Femur (tissue), 1 donor: Measurements from ENCODE around the gene LHFPL6.

Experiments used
- DNase-seq: peaks from one replicate; pipeline ENCODE4 v3.0.0-alpha.2; 2017

Gene LHFPL6

DNA sequence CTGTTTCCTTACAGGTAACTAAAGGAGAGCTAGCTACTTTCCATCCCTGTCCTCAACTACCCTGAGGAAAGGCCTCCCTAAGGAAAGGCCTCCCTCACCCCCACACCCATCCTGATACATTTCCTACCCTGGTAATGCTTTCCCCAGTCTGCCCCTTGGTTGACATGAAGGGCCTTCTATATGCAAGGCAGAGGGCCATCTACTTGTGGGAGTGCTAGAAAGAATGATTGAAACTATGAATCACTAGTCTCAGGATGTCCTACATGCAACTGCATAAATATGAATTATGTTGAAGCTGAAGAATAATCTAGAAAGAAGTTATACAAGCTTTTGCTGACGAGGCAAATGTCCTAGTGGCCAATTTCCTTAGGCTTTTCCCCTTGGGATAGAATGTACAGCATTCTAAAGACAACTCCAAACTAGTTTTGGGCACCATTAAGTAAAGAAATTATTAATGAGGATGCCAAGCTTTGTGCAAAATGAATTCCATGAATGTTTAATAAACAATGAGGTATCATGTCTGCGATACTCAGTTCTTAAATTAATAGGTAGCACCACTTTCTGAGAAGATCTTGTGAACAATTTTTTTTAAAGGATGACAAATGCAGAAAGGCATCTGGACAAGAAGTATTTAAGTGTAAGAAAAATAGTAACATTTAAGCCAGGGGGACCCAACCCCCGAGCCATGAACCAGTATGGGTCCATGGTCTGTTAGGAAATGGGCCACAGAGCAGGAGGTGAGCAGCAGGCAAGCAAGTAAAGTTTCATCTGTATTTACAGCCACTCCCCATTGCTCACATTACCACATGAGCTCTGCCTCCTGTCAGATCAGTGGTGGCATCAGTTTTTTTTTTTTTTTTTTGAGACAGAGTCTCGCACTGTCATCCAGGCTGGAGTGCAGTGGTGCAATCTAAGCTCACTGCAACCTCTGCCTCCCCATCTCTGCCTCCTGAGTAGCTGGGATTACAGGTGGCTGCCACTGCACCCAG is 223.0 kb downstream of the LHFPL6 start:
- no peak for DNase-seq

- DNase-seq = no peak
These were observed 223.9 kb downstream of the LHFPL6 start for GRCh38 chr13:39379118-39379517.

- DNase-seq = no peak
These were observed 224.7 kb downstream of the LHFPL6 start for GRCh38 chr13:39378306-39378705.

- no peak for DNase-seq
These were observed 225.3 kb downstream of the LHFPL6 start for GRCh38 chr13:39377699-39378098.

DNA sequence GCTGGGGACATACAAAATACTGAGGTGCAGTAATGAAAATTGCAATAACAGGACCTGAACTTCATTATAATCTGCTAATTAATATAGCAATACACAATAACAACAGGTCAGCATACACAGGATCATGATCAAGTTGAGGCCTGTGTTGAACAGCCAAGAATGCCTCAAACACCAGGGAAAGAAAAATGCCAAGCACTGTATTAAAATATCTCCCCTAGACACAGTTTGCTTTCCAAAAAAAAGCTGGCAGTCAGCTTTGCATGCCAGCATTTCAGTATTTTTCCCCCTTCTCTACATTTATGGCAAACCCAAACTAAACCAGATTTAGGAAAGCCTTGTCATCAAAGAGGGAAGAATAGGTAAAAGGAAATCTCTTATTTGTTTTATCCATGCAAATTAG is 226.9 kb downstream of the LHFPL6 start:
- DNase-seq = no peak

DNA sequence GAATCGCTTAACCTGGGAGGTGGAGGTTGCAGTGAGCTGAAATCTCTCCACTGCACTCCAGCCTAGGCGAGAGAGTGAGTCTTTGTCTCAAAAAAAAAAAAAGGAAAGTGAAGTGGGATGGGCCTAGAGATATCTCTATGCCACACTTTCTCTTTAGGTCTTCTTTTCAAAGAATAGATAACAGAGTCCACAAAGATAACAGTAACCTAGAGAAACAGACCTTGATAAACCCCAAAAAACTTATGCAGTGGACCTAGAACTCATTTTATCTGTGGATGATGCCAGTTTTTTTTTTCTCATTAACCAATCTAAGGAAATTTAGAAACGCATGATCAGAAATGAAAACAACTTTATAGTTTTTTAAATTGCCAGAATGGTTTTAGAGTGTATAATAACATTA is 227.4 kb downstream of the LHFPL6 start:
- DNase-seq = no peak

DNA sequence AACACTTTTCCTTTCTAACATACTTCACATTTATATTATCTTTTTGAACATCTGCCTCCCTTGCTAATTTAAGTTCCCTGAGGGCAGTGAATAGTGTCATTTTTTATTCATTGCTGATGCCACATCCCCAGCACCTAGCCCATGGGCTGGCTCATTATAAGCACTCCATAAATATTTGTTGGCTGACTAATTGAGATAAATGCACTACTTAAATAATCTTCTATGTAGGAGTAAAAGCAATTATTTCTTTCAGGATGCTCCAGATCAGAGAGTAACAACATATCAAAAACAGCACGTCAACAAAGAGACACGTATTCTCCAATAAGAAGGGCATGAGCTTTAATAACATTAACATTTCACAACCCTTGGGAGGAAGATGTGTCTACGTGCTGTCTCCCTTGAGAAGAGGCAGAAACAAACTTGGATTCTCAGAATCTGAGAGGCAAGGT is 228.2 kb downstream of the LHFPL6 start:
- DNase-seq = no peak

DNA sequence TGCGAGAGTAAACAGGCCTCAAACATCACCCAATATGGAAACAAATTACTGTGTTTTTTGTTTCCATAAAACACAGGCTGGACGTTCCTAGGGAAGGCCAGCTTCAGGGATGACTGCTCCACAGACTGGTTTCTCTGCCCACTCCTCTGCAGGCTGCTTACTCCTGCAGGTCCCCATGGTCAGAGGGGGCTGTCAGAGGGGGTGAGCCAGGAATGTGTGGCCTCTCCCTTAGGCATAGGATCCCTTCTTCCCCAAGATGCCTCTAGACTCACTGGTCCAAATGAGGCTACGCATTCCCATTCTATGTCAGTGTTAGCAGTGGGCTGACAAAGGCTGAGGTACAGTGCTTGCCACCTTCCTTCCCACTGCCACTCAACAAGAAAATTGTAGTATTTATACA is 229.8 kb downstream of the LHFPL6 start:
- no peak for DNase-seq

DNA sequence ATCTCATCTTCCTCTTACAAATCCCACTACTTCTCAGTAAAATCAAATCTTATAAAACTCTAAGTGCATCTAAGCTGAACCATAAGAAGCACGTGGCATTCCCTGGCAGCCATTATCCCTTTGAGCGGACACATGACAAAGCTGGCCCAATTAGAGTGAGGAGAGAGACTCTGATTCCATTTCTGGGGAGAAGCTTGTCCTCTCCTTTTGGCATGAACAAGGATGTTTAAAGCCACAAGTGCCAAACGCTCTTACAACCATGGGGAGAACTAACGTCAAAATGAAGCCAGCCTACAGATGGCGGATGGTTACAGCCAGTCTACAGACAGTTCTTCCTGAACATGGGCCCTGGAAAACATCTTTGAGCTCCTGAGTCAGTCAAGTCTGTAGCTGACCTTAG is 231.3 kb downstream of the LHFPL6 start:
- DNase-seq = no peak

GRCh38 chr13:39370554-39370953 is 232.4 kb downstream of the LHFPL6 start:
- no peak for DNase-seq

DNA sequence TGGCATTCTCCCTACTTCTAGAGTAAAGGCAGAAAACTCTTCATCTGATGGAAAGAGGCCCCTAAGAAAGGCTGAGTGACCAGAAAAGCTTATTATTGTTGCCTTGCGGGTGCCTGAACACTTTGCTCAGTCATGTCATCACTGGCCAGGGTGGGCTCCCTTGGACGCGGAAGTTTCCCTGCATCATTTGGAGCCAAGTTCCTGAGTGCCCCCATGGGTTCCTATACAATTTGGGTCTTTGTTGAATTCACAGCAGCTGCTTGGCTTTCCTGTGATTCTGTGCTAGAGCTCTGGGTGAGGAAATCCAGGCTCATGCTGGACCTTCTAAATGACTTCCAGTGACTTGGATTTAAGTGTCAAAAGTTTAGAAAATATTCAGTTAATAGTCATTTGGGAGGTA is 232.9 kb downstream of the LHFPL6 start:
- DNase-seq = no peak

GRCh38 chr13:39369161-39369890 is 233.7 kb downstream of the LHFPL6 start:
- no peak for DNase-seq

GRCh38 chr13:39365879-39366278 is 237.1 kb downstream of the LHFPL6 start:
- DNase-seq = no peak

- no peak for DNase-seq
These were observed 238.0 kb downstream of the LHFPL6 start for GRCh38 chr13:39364947-39365468.

DNA sequence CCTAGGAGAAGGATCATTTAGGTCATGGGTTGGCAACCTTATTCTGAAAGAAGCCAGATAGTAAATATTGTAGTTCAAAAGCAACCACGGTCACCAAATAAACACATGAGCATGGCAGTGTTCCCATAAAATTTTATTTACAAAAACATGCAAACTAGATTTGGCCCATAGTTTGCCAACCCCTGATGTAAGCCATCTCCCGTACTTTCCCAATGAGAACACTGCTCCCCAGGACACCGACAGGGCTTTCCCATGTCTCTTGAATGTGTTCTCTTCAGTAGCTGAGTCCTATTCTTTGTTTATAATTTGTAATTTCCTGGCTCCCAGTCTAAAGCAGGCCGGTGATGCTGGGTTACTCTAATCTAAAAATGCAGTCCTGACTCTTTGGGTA is 239.6 kb downstream of the LHFPL6 start:
- no peak for DNase-seq

- DNase-seq = no peak
These were observed 240.2 kb downstream of the LHFPL6 start for GRCh38 chr13:39362652-39363381.

- no peak for DNase-seq
These were observed 249.0 kb downstream of the LHFPL6 start for GRCh38 chr13:39353988-39354387.

DNA sequence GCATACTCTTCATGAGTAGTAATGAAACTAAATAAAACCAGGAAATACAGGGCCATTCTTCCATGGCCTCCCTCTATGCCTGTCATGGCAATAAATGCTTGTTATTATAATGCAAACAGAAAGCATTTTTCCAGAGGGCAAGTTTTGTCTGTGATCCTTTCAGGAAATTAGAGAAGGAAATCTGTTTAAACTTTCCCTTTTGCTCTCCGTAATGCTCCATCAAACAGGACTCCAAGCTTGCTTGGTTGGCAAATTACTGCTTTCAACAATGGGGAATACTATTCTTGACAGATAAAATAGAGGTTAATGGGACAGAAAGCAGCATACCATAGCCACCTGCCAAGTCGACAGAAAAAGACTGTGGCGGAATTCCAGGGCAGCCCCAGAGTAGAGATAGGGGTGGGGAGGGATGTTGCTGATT is 252.5 kb downstream of the LHFPL6 start:
- DNase-seq = no peak

DNA sequence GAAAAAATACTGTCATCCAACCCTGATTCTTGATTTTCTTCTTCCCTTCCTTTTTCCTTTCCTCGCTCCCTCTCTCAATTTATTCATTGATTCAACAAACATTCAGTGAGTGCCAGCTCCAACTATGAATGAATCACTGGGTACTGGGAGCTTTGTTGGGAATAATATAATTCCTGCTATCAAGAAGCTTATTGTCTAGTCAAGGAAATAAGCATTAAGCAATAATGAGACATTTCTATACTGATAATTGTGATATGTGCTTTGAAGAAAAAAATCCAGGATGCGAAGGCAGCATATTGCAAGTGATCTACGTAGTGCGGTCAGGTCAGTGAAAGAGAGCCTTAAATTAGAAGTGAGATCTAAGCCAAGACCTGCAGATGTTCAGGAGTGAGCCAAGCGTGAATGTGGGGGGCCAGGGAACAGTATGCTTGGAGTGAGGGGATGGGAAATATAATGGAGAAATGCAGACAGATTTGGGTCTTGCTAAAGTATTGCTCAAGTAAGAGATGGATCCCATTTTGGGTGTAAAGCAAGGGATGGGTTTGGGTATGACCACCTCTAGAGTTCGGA is 253.5 kb downstream of the LHFPL6 start:
- no peak for DNase-seq

DNA sequence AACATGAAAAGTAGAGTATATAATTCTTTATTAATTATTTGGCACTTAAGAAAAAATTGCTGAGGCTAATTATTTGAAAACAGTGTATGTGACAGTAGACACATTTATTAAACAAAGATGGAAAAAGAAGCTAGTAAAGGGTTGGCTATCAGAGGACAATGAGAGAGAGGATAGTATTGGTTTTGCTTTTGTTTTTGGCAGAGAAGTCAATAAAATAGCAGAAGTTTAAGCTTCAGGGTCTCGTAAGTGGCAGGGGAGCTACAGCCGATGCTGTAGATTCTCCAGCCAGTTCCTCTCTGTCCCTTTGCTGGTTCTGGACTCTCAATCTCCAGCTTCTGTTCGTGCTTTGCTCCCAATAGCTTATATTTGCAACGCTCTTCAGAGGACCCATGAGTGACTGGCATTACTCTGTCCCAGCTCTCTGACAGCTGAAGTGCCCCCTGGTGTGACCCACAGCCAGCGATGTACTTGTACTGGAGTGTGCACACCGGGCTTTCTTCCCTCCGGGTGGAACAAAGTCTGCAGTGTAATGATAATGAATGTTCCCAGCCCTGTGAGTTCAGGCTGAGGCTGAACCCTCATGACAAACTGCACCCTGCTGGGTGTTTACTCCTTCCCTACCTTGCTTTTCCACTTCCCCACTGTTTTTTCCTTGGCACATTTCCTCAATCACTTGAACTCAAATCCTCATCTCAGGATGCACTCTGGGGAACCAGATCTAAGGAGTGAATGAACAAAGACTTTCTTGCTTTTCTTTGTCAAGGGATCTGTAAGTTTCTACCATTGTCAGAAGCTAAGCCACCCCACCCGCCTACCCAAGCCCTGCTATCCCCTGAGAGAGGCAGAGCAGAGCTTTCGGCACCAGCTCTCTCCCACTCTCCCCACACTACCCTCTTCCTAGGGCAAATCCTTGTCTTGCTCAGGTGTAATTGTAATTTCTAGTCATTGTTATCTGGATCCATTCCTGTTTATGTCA is 254.8 kb downstream of the LHFPL6 start:
- no peak for DNase-seq

DNA sequence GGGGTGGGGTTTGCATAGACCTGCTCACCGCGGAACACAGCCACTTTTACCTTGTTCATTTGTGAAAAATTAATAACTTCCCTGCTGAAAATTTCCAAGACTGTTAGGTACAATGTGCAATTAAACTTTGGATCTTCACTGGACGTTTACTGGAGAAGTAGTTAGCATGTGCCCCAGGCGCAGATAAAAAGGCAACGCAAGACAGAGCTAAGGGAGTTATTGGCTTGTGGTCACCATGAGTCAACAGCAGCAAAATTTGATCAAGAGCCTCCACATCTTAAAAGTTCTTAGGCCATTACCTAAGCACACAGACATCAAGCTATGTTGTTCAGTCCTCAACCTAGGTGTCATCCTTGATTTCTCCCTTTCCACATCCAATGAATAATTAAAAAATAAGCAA is 257.0 kb downstream of the LHFPL6 start:
- no peak for DNase-seq
